IMR-90 (cell line): ENCODE measurements around the gene WBP1. TPM values are rescaled to one million over a fixed set of nuclear protein-coding genes. Genes with fewer than 3 reads are reported as not detected.

ENCODE experiments used
- ATAC-seq: fragments of 200-7000 bp; cut with Tn5 transposase; 2 replicates; pipeline ENCODE4 v1.9.1; 2020; ENCODE audit warnings: low read depth, mild to moderate bottlenecking, moderate library complexity
- Bru-seq: library from RNA; stranded (reverse); fragments of 400-500 nt; gene quantifications from one replicate; lab custom pipeline; 2021; lab: Mats Ljungman, UMichigan
- BruChase-seq, 2 experiments: library from RNA; stranded (reverse); fragments of 400-500 nt; gene quantifications; one replicate each; lab custom pipeline; 2021; lab: Mats Ljungman, UMichigan
- BruUV-seq: library from RNA; stranded (reverse); fragments of 400-500 nt; replicated peaks from 2 replicates; lab custom pipeline; 2021; lab: Mats Ljungman, UMichigan
- CTCF ChIA-PET: fragments of 300-600 bp; formaldehyde crosslinking; extraction: SDS; loops from one replicate; lab custom pipeline; 2021; ENCODE audit warnings: antibody characterized with exemption; lab: Yijun Ruan, JAX
- POLR2A ChIA-PET: fragments of 300-600 bp; sonication (Branson Sonifier 250); formaldehyde crosslinking; loops from one replicate; lab custom pipeline; 2022; ENCODE audit warnings: antibody characterized with exemption; ENCODE audit not compliant: unreplicated experiment; lab: Charles Lee
- DNase-seq: peaks from one replicate; pipeline ENCODE4 v3.0.0; 2013
- H2AFZ ChIP-seq: replicated peaks from 2 replicates; pipeline ENCODE3; 2013; ENCODE audit warnings: low read length, mild to moderate bottlenecking; ENCODE audit not compliant: poor library complexity
- H2AK5ac ChIP-seq: 2 replicates; pipeline ENCODE4 v1.6.1; 2013; ENCODE audit warnings: low read depth, low read length, inconsistent platforms
- H2AK9ac ChIP-seq: replicated peaks from 2 replicates; pipeline ENCODE3; 2013; ENCODE audit warnings: mild to moderate bottlenecking, low read depth, low read length, moderate library complexity; ENCODE audit not compliant: poor library complexity
- H2BK120ac ChIP-seq: 2 replicates; pipeline ENCODE4 v1.6.1; 2013; ENCODE audit warnings: low read depth, low read length, inconsistent platforms
- H2BK15ac ChIP-seq: 3 replicates; pipeline ENCODE4 v1.6.1; 2013; ENCODE audit warnings: low read depth, low read length, inconsistent platforms
- H2BK20ac ChIP-seq: 2 replicates; pipeline ENCODE4 v1.6.1; 2013; ENCODE audit warnings: low read depth, mild to moderate bottlenecking, inconsistent platforms, low read length, moderate library complexity
- H2BK5ac ChIP-seq: 2 replicates; pipeline ENCODE4 v1.6.1; 2013; ENCODE audit warnings: mild to moderate bottlenecking, low read depth, low read length, inconsistent platforms; ENCODE audit not compliant: poor library complexity, severe bottlenecking
- H3K14ac ChIP-seq: replicated peaks from 2 replicates; pipeline ENCODE4 v1.6.1; 2013; ENCODE audit warnings: low read depth, low read length, inconsistent platforms
- H3K18ac ChIP-seq: 2 replicates; pipeline ENCODE4 v1.6.1; 2013; ENCODE audit warnings: low read depth, low read length, control low read depth
- H3K23ac ChIP-seq: 2 replicates; pipeline ENCODE4 v1.6.1; 2013; ENCODE audit warnings: low read depth, low read length, inconsistent platforms
- H3K27ac ChIP-seq: 2 replicates; pipeline ENCODE4 v1.5.1; 2013; ENCODE audit warnings: mild to moderate bottlenecking, control low read depth, low read length; ENCODE audit not compliant: insufficient read depth
- H3K27me3 ChIP-seq: 2 replicates; pipeline ENCODE4 v1.6.1; 2013; ENCODE audit warnings: low read length; ENCODE audit not compliant: control insufficient read depth, insufficient read depth
- H3K36me3 ChIP-seq: 2 replicates; pipeline ENCODE4 v1.6.1; 2013; ENCODE audit warnings: low read length, mixed read lengths; ENCODE audit not compliant: control insufficient read depth, insufficient read depth
- H3K4ac ChIP-seq: 2 replicates; pipeline ENCODE4 v1.6.1; 2013; ENCODE audit warnings: low read depth, low read length, inconsistent platforms
- H3K4me1 ChIP-seq: 2 replicates; pipeline ENCODE4 v1.6.1; 2013; ENCODE audit warnings: low read length, mixed read lengths; ENCODE audit not compliant: control insufficient read depth, insufficient read depth
- H3K4me2 ChIP-seq: 2 replicates; pipeline ENCODE4 v1.6.1; 2013; ENCODE audit warnings: low read depth, mild to moderate bottlenecking, control low read depth, low read length, moderate library complexity
- H3K4me3 ChIP-seq: 2 replicates; pipeline ENCODE4 v1.5.1; 2013; ENCODE audit warnings: low read depth, mild to moderate bottlenecking, control low read depth, low read length, moderate library complexity; ENCODE audit not compliant: insufficient read depth
- H3K56ac ChIP-seq: 2 replicates; pipeline ENCODE4 v1.6.1; 2013; ENCODE audit warnings: low read length, inconsistent platforms; ENCODE audit not compliant: insufficient read depth; ENCODE audit errors: extremely low read depth
- H3K79me1 ChIP-seq, 2 experiments: 2 replicates each; pipeline ENCODE4 v1.6.1; 2013; ENCODE audit warnings: low read length in 2 of 2, inconsistent platforms in 1 of 2, low read depth in 1 of 2
- H3K9ac ChIP-seq: 2 replicates; pipeline ENCODE4 v1.6.1; 2013; ENCODE audit warnings: low read depth, low read length, control low read depth
- H3K9me1 ChIP-seq: 2 replicates; pipeline ENCODE4 v1.6.1; 2013; ENCODE audit warnings: low read length, inconsistent platforms; ENCODE audit not compliant: insufficient read depth
- H3K9me3 ChIP-seq: 2 replicates; pipeline ENCODE4 v1.6.1; 2013; ENCODE audit warnings: low read length; ENCODE audit not compliant: control insufficient read depth, insufficient read depth
- H4K20me1 ChIP-seq: 2 replicates; pipeline ENCODE4 v1.6.1; 2013; ENCODE audit warnings: low read length, inconsistent platforms; ENCODE audit not compliant: insufficient read depth
- H4K5ac ChIP-seq: 2 replicates; pipeline ENCODE4 v1.6.1; 2013; ENCODE audit warnings: mild to moderate bottlenecking, low read depth, low read length, control low read depth
- H4K8ac ChIP-seq, 2 experiments: 2 replicates each; pipeline ENCODE4 v1.6.1; 2013; ENCODE audit warnings: low read depth in 2 of 2, low read length in 2 of 2, control low read depth in 1 of 2, inconsistent platforms in 1 of 2
- H4K91ac ChIP-seq: 2 replicates; pipeline ENCODE4 v1.6.1; 2013; ENCODE audit warnings: low read depth, low read length, inconsistent platforms; ENCODE audit not compliant: insufficient read depth
- BHLHE40 ChIP-seq: fragments of 150-350 bp; IDR thresholded peaks from 2 replicates; pipeline ENCODE4 v1.6.1; 2016; ENCODE audit warnings: mild to moderate bottlenecking, low read depth, low read length
- CHD1 ChIP-seq: IDR thresholded peaks from 2 replicates; pipeline ENCODE4 v1.6.1; 2012; ENCODE audit warnings: low read depth, low read length, improper control_type of control experiment
- FOS ChIP-seq: fragments of 150-350 bp; IDR thresholded peaks from 2 replicates; pipeline ENCODE4 v1.6.1; 2016; ENCODE audit warnings: low read depth, low read length
- MAZ ChIP-seq: IDR thresholded peaks from 2 replicates; pipeline ENCODE4 v1.6.1; 2012; ENCODE audit warnings: low read depth, mild to moderate bottlenecking, low read length, improper control_type of control experiment, moderate library complexity, borderline replicate concordance
- RCOR1 ChIP-seq: IDR thresholded peaks from 2 replicates; pipeline ENCODE4 v1.6.1; 2012; ENCODE audit warnings: mild to moderate bottlenecking, low read length, improper control_type of control experiment; ENCODE audit not compliant: insufficient replicate concordance
- RFX5 ChIP-seq: IDR thresholded peaks from 2 replicates; pipeline ENCODE4 v1.8.0; 2012; ENCODE audit warnings: low read depth, mild to moderate bottlenecking, low read length, moderate library complexity
- WGBS, 2 experiments: methylation state at CpG; one replicate each; pipeline versions ENCODE4 v1.1.5 to v1.1.7; 2013; ENCODE audit warnings: missing lambda C conversion rate in 2 of 2; ENCODE audit not compliant: insufficient read length in 1 of 2; ENCODE audit errors: extremely low coverage in 2 of 2; 5-methylcytosine and 5-hydroxymethylcytosine counted together
- dilution Hi-C: fragments of 300-500 bp; cut with HindIII; formaldehyde crosslinking; loops from one replicate; pipeline ENCODE4 v1.14.3; 2018; ENCODE audit warnings: low sequenced_read_pairs; ENCODE audit not compliant: unreplicated experiment
- in situ Hi-C: fragments of 300-500 bp; cut with MboI; formaldehyde crosslinking; loops from 3 replicates; pipeline ENCODE4 v1.14.3; 2019; ENCODE audit warnings: low sequenced_read_pairs, inconsistent platforms, mixed read lengths
- intact Hi-C: fragments of 100-400 bp; cut with micrococcal nuclease; formaldehyde crosslinking; loops from 2 replicates; pipeline ENCODE4 v1.10.0; 2022
- long read RNA-seq: library from polyadenylated mRNA; unstranded; transcript quantifications from one replicate; pipeline ENCODE4 v2.0.0, GENCODE V29; 2021; ENCODE audit not compliant: unreplicated experiment
- polyA plus RNA-seq, 3 experiments: library from polyadenylated mRNA; depleted of rRNA; stranded (reverse); fragments of >200 nt; gene quantifications; 2 replicates each; pipeline ENCODE4 v1.2.3, GENCODE V29; 2012; ENCODE audit warnings: low replicate concordance in 1 of 3
- total RNA-seq: library from RNA; depleted of rRNA; stranded (reverse); fragments of >200 nt; gene quantifications from 2 replicates; pipeline ENCODE4 v1.2.3, GENCODE V29; 2012; rRNA removed

WBP1 gene
- total RNA-seq (22.2 and 22.9 TPM in 2 replicates), polyA plus RNA-seq (2012; rRNA removed) (78.5 and 89.3 TPM in 2 replicates), Bru-seq, nascent RNA (percentile 82 among the genes with signal in this experiment), BruChase-seq, experiment 1, labeled RNA remaining after a 6-hour chase (percentile 92 among the genes with signal in this experiment), BruChase-seq, experiment 2, labeled RNA remaining after a 2-hour chase (percentile 71 among the genes with signal in this experiment)
- polyA plus RNA-seq (2012; cell fraction: cytosol; rRNA removed) = 114 and 155 TPM in 2 replicates
- polyA plus RNA-seq (2012; cell fraction: nucleus; rRNA removed; ENCODE audit: low replicate concordance) = 453 and 544 TPM in 2 replicates
- long read RNA-seq, transcript WBP1-201 (4 exons, 1,294 nt) = major isoform, 13 of 32 reads
- long read RNA-seq, partial matches to known transcripts = 1 of 32 reads
- long read RNA-seq, other reads (novel, unspliced or antisense) = 14 of 32 reads

- H3K9me1 ChIP-seq = 0 out of 2 replicates have a peak, but pooled peaks cover 3% of the 10 kb centered on the region
- peak within 1 kb of the TSS; percentile 77 for H2BK5ac ChIP-seq
- no peak within 1 kb of the TSS for H3K18ac ChIP-seq
- intact Hi-C loops (no loop called here), dilution Hi-C loops (no loop called here), in situ Hi-C loops (no loop called here)
- H2BK20ac ChIP-seq = no peak within 1 kb of the TSS
- peak within 1 kb of the TSS; percentile 96 for H3K4ac ChIP-seq
- peaks cover 18 to 51% of the 10 kb centered on the region in 2 experiments for H3K79me1 ChIP-seq
- H4K91ac ChIP-seq = peak within 1 kb of the TSS; percentile 83
- TF ChIP-seq MAZ (0 out of 2 replicates have a peak, but pooled peaks have one; percentile 5), CHD1 (no peak), RCOR1 (no peak), RFX5 (peak; percentile 54), FOS (peak; percentile 78; the same call in 1 of the 2 replicates), BHLHE40 (no peak)
- H3K14ac ChIP-seq = peak within 1 kb of the TSS; percentile 97
- H2AK9ac ChIP-seq = peak within 1 kb of the TSS; percentile 97
- POLR2A ChIA-PET = interaction anchor here (0.9 kb wide), 1 partner anchor 24 kb away, joined by 5 read pairs; the partner anchor contains the start of genes CCDC142 and TTC31
- H2BK120ac ChIP-seq = 0 out of 2 replicates have a peak within 1 kb of the TSS, but pooled peaks have one; percentile 45
- peak within 1 kb of the TSS; percentile 70 for H3K27ac ChIP-seq
- peak within 1 kb of the TSS; percentile 80 for H3K4me3 ChIP-seq
- peak within 1 kb of the TSS; percentile 66 to 95 for H4K8ac ChIP-seq
- H3K9me3 ChIP-seq = no peaks in the 10 kb centered on the region
- H3K4me1 ChIP-seq = peaks cover 10% of the 10 kb centered on the region
- no peaks in the 10 kb centered on the region for H4K20me1 ChIP-seq
- peak within 1 kb of the TSS; percentile 33; the same call in 1 of the 3 replicates for H2BK15ac ChIP-seq
- H2AK5ac ChIP-seq = peak within 1 kb of the TSS; percentile 80
- CTCF ChIA-PET = interaction anchor here (0.6 kb wide), 1 partner anchor 11 kb away, joined by 4 read pairs; no protein-coding TSS in a partner anchor
- H3K4me2 ChIP-seq = peak within 1 kb of the TSS; percentile 92
- WGBS, 2 experiments = no CpG with 5 or more reads among the region's 38 CpGs
- peak within 1 kb of the TSS; percentile 94 for H3K23ac ChIP-seq
- no TSS peak for BruUV-seq
- peak within 1 kb of the TSS; percentile 92 for H2AFZ ChIP-seq
- no peaks in the 10 kb centered on the region for H3K27me3 ChIP-seq
- H4K5ac ChIP-seq = peak within 1 kb of the TSS; percentile 78
- peak within 1 kb of the TSS; percentile 86 for H3K9ac ChIP-seq
- ATAC-seq = peak; percentile 86
- H3K36me3 ChIP-seq = peaks cover 21% of the 10 kb centered on the region
- H3K56ac ChIP-seq = peak within 1 kb of the TSS; percentile 92
- DNase-seq = peak; percentile 100
Measured at GRCh38 chr2:74458132-74458937, at the start of gene WBP1. Gene WBP1, plus strand, starts transcription at chr2:74458438. Its CDS starts 165 bp downstream, at chr2:74458603.
